ENCODE measurements around the gene PRCP. TPM values are rescaled to one million over a fixed set of nuclear protein-coding genes. Genes with fewer than 3 reads are reported as not detected.

PRCP gene
- total RNA-seq, 1 donor from 2014 or later, result 62.0 TPM

DNA sequence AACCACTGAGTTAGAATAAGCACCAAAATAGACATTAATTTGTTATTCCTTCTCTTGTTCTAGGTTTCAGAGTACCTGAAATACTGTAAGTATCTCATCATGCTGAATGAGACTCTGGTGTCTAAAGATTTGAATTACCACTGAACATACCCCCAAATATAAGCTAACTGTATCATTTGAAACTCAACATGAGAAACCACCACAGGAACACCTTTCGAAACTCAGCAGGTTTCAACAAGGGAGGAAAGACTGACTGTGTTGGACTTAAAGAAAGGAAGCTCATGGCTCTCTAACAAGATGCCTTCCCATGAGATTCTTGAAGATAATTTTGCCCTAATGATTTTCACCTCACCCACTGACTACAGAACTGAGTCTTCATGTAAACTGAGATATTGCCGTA is 37.0 kb downstream of the PRCP start:
- H3K27me3 ChIP-seq (ENCODE audit: insufficient read depth, low read length), result no peaks in the 10 kb centered on the region
- DNase-seq (ENCODE audit: low read depth) (no peak), FAIRE-seq (no peak)
- H2AFZ ChIP-seq (ENCODE audit: low read depth, low read length), result no peak overlapping the region
- Mint-ChIP-seq H3K9me3 (ENCODE audit: unreplicated experiment) (no peaks in the 10 kb centered on the region), H3K36me3 (ENCODE audit: low read depth, unreplicated experiment) (no peaks in the 10 kb centered on the region), H3K27ac (ENCODE audit: unreplicated experiment) (no peak overlapping the region), H3K27me3 (ENCODE audit: low read depth, unreplicated experiment) (no peaks in the 10 kb centered on the region), H3K4me1 (ENCODE audit: low read depth, unreplicated experiment) (peaks cover 12% of the 10 kb centered on the region), H3K4me3 (ENCODE audit: unreplicated experiment) (no peak overlapping the region)
- no peak overlapping the region for H3K27ac ChIP-seq (ENCODE audit: low read depth, low read length)
- no peak overlapping the region for H3K4me2 ChIP-seq (ENCODE audit: low read length)
- H3K36me3 ChIP-seq (ENCODE audit: insufficient read depth, low read length), result no peaks in the 10 kb centered on the region
- no peaks in the 10 kb centered on the region for H3K79me2 ChIP-seq (ENCODE audit: insufficient read depth, low read length)
- H3K4me3 ChIP-seq (ENCODE audit: insufficient read depth, low read depth, low read length), result no peak overlapping the region
- peaks cover 11% of the 10 kb centered on the region for H3K4me1 ChIP-seq (ENCODE audit: insufficient read depth, low read length)
- no peak for TF ChIP-seq EZH2 (IDR thresholded peaks at IDR 0.05; ENCODE audit: insufficient read depth, low read length)
- TF ChIP-seq, protein P1, sequence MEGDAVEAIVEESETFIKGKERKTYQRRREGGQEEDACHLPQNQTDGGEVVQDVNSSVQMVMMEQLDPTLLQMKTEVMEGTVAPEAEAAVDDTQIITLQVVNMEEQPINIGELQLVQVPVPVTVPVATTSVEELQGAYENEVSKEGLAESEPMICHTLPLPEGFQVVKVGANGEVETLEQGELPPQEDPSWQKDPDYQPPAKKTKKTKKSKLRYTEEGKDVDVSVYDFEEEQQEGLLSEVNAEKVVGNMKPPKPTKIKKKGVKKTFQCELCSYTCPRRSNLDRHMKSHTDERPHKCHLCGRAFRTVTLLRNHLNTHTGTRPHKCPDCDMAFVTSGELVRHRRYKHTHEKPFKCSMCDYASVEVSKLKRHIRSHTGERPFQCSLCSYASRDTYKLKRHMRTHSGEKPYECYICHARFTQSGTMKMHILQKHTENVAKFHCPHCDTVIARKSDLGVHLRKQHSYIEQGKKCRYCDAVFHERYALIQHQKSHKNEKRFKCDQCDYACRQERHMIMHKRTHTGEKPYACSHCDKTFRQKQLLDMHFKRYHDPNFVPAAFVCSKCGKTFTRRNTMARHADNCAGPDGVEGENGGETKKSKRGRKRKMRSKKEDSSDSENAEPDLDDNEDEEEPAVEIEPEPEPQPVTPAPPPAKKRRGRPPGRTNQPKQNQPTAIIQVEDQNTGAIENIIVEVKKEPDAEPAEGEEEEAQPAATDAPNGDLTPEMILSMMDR (IDR thresholded peaks at IDR 0.05; ENCODE audit: insufficient read depth, low read depth, low read length), result no peak
- H3K9ac ChIP-seq (ENCODE audit: low read length), result no peak overlapping the region
- no peaks in the 10 kb centered on the region for H4K20me1 ChIP-seq (ENCODE audit: insufficient read depth, low read length)
- no peaks in the 10 kb centered on the region for H3K9me3 ChIP-seq (ENCODE audit: insufficient read depth, low read depth, low read length)

DNA sequence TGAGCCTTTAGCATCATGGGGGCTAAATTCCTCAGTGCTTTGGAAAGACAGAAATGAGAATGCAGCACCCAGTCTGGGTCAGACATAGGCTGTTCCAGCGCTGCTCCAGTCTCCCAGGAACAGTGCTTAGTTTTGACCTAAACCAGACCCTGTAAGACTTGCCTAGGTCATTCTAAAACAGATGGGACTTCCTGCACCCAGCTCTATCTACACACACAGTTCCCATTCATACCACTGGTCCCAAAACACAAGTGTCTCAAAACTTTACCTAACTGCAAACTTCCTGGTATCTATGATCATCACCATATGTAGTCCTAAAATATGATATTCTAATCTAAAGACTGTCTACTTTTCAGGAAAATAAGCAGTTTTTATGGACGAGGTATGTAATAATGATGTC is 37.9 kb downstream of the PRCP start:
- no peak overlapping the region for H2AFZ ChIP-seq (ENCODE audit: low read depth, low read length)
- H3K79me2 ChIP-seq (ENCODE audit: insufficient read depth, low read length), result no peaks in the 10 kb centered on the region
- H3K4me1 ChIP-seq (ENCODE audit: insufficient read depth, low read length), result peaks cover 14% of the 10 kb centered on the region
- FAIRE-seq, result no peak
- Mint-ChIP-seq H3K27me3 (ENCODE audit: low read depth, unreplicated experiment) (no peaks in the 10 kb centered on the region), H3K9me3 (ENCODE audit: unreplicated experiment) (no peaks in the 10 kb centered on the region), H3K27ac (ENCODE audit: unreplicated experiment) (no peak overlapping the region), H3K4me3 (ENCODE audit: unreplicated experiment) (no peak overlapping the region), H3K36me3 (ENCODE audit: low read depth, unreplicated experiment) (no peaks in the 10 kb centered on the region), H3K4me1 (ENCODE audit: low read depth, unreplicated experiment) (peaks cover 19% of the 10 kb centered on the region)
- H3K4me2 ChIP-seq (ENCODE audit: low read length), result no peak overlapping the region
- DNase-seq (ENCODE audit: low read depth), result no peak
- no peaks in the 10 kb centered on the region for H3K36me3 ChIP-seq (ENCODE audit: insufficient read depth, low read length)
- H3K27me3 ChIP-seq (ENCODE audit: insufficient read depth, low read length), result no peaks in the 10 kb centered on the region
- no peak overlapping the region for H3K9ac ChIP-seq (ENCODE audit: low read length)
- H3K27ac ChIP-seq (ENCODE audit: low read depth, low read length), result no peak overlapping the region
- no peaks in the 10 kb centered on the region for H3K9me3 ChIP-seq (ENCODE audit: insufficient read depth, low read depth, low read length)
- no peaks in the 10 kb centered on the region for H4K20me1 ChIP-seq (ENCODE audit: insufficient read depth, low read length)
- no peak for TF ChIP-seq EZH2 (IDR thresholded peaks at IDR 0.05; ENCODE audit: insufficient read depth, low read length)
- TF ChIP-seq, protein P1 (IDR thresholded peaks at IDR 0.05; ENCODE audit: insufficient read depth, low read depth, low read length), result no peak
- no peak overlapping the region for H3K4me3 ChIP-seq (ENCODE audit: insufficient read depth, low read depth, low read length)

DNA sequence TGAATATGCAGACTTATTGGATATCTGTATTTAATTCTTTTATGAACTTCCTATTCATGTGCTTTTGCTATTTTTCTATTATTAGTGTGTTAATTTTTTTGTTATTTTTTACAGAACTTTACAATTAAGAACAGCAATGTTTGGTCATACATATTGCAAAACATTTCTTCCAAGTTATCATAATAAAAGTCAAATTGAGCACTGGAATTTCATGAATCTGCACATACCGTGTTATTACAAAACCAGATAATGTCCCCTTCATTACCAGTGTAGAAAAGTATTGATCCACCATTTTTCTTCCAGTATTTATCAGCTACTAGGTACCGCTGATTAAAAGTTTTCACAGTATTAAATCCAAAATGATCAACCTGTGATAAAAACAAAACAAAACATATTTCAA is 40.5 kb downstream of the PRCP start:
- Mint-ChIP-seq H3K36me3 (ENCODE audit: low read depth, unreplicated experiment) (no peaks in the 10 kb centered on the region), H3K4me3 (ENCODE audit: unreplicated experiment) (no peak overlapping the region), H3K9me3 (ENCODE audit: unreplicated experiment) (no peaks in the 10 kb centered on the region), H3K27ac (ENCODE audit: unreplicated experiment) (no peak overlapping the region), H3K4me1 (ENCODE audit: low read depth, unreplicated experiment) (peaks cover 21% of the 10 kb centered on the region), H3K27me3 (ENCODE audit: low read depth, unreplicated experiment) (no peaks in the 10 kb centered on the region)
- no peak overlapping the region for H2AFZ ChIP-seq (ENCODE audit: low read depth, low read length)
- H3K4me1 ChIP-seq (ENCODE audit: insufficient read depth, low read length), result peaks cover 14% of the 10 kb centered on the region
- no peak for FAIRE-seq
- H3K9me3 ChIP-seq (ENCODE audit: insufficient read depth, low read depth, low read length), result no peaks in the 10 kb centered on the region
- H3K4me3 ChIP-seq (ENCODE audit: insufficient read depth, low read depth, low read length), result no peak overlapping the region
- no peak overlapping the region for H3K27ac ChIP-seq (ENCODE audit: low read depth, low read length)
- no peaks in the 10 kb centered on the region for H3K27me3 ChIP-seq (ENCODE audit: insufficient read depth, low read length)
- H3K9ac ChIP-seq (ENCODE audit: low read length), result no peak overlapping the region
- no peak for DNase-seq (ENCODE audit: low read depth)
- H3K4me2 ChIP-seq (ENCODE audit: low read length), result no peak overlapping the region
- no peaks in the 10 kb centered on the region for H4K20me1 ChIP-seq (ENCODE audit: insufficient read depth, low read length)
- TF ChIP-seq, protein P1 (IDR thresholded peaks at IDR 0.05; ENCODE audit: insufficient read depth, low read depth, low read length), result no peak
- H3K36me3 ChIP-seq (ENCODE audit: insufficient read depth, low read length), result no peaks in the 10 kb centered on the region
- no peaks in the 10 kb centered on the region for H3K79me2 ChIP-seq (ENCODE audit: insufficient read depth, low read length)

Measured in astrocyte (in vitro differentiated cells and primary cell).